Activated naive CD8-positive, alpha-beta T cell treated with anti-CD3 and anti-CD28 coated beads, Interleukin-2, amount 50 U/mL, for 24 hours (primary cell): ENCODE data around the gene PPP1R1C.
A peak's percentile ranks its signal among the peaks of the same experiment; 100 is the strongest.

ENCODE experiments used
- ATAC-seq: fragments of 150-1000 bp; cut with Tn5 transposase; one replicate; pipeline ENCODE4 v1.10.0; 2021
- DNase-seq: peaks from one replicate; pipeline ENCODE4 v3.0.0; 2021
- H3K27ac Mint-ChIP-seq: one replicate; pipeline ENCODE4 v1.8.0; 2021; ENCODE audit warnings: mild to moderate bottlenecking, mixed read lengths
- H3K27me3 Mint-ChIP-seq: one replicate; pipeline ENCODE4 v1.8.0; 2021; ENCODE audit warnings: mixed read lengths
- H3K36me3 Mint-ChIP-seq: one replicate; pipeline ENCODE4 v1.8.0; 2021; ENCODE audit warnings: low read depth, mixed read lengths
- H3K4me1 Mint-ChIP-seq: one replicate; pipeline ENCODE4 v1.8.0; 2021; ENCODE audit warnings: mixed read lengths
- H3K4me3 Mint-ChIP-seq: one replicate; pipeline ENCODE4 v1.8.0; 2021; ENCODE audit warnings: mild to moderate bottlenecking, moderate library complexity, mixed read lengths
- H3K9me3 Mint-ChIP-seq: one replicate; pipeline ENCODE4 v1.8.0; 2021; ENCODE audit warnings: mixed read lengths

Gene PPP1R1C

GRCh38 chr2:182073613-182074012 is 88.0 kb downstream of the PPP1R1C start:
- DNase-seq = no peak
- Mint-ChIP-seq H3K27ac (no peak overlapping the region), H3K27me3 (peaks cover 5% of the 10 kb centered on the region), H3K4me3 (no peak overlapping the region), H3K4me1 (no peaks in the 10 kb centered on the region), H3K9me3 (no peaks in the 10 kb centered on the region), H3K36me3 (no peaks in the 10 kb centered on the region)
- no peak for ATAC-seq

- no peak overlapping the region for H3K4me3 Mint-ChIP-seq
- peaks cover 5% of the 10 kb centered on the region for H3K27me3 Mint-ChIP-seq
- H3K9me3 Mint-ChIP-seq = no peaks in the 10 kb centered on the region
- DNase-seq (no peak), ATAC-seq (no peak)
- H3K36me3 Mint-ChIP-seq = no peaks in the 10 kb centered on the region
- H3K4me1 Mint-ChIP-seq = no peaks in the 10 kb centered on the region
- H3K27ac Mint-ChIP-seq = no peak overlapping the region
Measured at GRCh38 chr2:182077023-182077422, 91.4 kb downstream of the PPP1R1C start.

- H3K4me1 Mint-ChIP-seq = no peaks in the 10 kb centered on the region
- no peaks in the 10 kb centered on the region for H3K36me3 Mint-ChIP-seq
- peaks cover 5% of the 10 kb centered on the region for H3K27me3 Mint-ChIP-seq
- H3K9me3 Mint-ChIP-seq = no peaks in the 10 kb centered on the region
- H3K4me3 Mint-ChIP-seq = no peak overlapping the region
- DNase-seq = peak; percentile 7
- no peak for ATAC-seq
- no peak overlapping the region for H3K27ac Mint-ChIP-seq
Measured at GRCh38 chr2:182077448-182078142, 91.9 kb downstream of the PPP1R1C start.

- DNase-seq (no peak), ATAC-seq (no peak)
- no peaks in the 10 kb centered on the region for H3K4me1 Mint-ChIP-seq
- no peaks in the 10 kb centered on the region for H3K36me3 Mint-ChIP-seq
- no peaks in the 10 kb centered on the region for H3K9me3 Mint-ChIP-seq
- H3K27ac Mint-ChIP-seq = no peak overlapping the region
- no peak overlapping the region for H3K4me3 Mint-ChIP-seq
- peaks cover 1% of the 10 kb centered on the region for H3K27me3 Mint-ChIP-seq
Measured at GRCh38 chr2:182078988-182079602, 93.4 kb downstream of the PPP1R1C start.

- Mint-ChIP-seq H3K4me3 (no peak overlapping the region), H3K27me3 (no peaks in the 10 kb centered on the region), H3K9me3 (no peaks in the 10 kb centered on the region), H3K36me3 (no peaks in the 10 kb centered on the region), H3K27ac (no peak overlapping the region), H3K4me1 (no peaks in the 10 kb centered on the region)
- DNase-seq = no peak
- no peak for ATAC-seq
Measured at GRCh38 chr2:182080493-182080892, 94.8 kb downstream of the PPP1R1C start.

GRCh38 chr2:182081602-182082260 is 96.1 kb downstream of the PPP1R1C start:
- Mint-ChIP-seq H3K36me3 (no peaks in the 10 kb centered on the region), H3K4me3 (no peak overlapping the region)
- ATAC-seq = no peak

GRCh38 chr2:182088681-182089320 is 103.1 kb downstream of the PPP1R1C start:
- Mint-ChIP-seq H3K27ac (no peak overlapping the region), H3K27me3 (peaks cover 5% of the 10 kb centered on the region), H3K36me3 (no peaks in the 10 kb centered on the region), H3K4me3 (no peak overlapping the region), H3K4me1 (no peaks in the 10 kb centered on the region), H3K9me3 (no peaks in the 10 kb centered on the region)
- DNase-seq (no peak), ATAC-seq (no peak)

More at GRCh38 chr2:182081602-182082260, 96.1 kb downstream of the PPP1R1C start:
- Mint-ChIP-seq H3K4me1 (no peaks in the 10 kb centered on the region), H3K27ac (no peak overlapping the region), H3K9me3 (no peaks in the 10 kb centered on the region), H3K27me3 (no peaks in the 10 kb centered on the region)
- no peak for DNase-seq

GRCh38 chr2:182090486-182090885 is 104.8 kb downstream of the PPP1R1C start:
- Mint-ChIP-seq H3K4me1 (no peaks in the 10 kb centered on the region), H3K27ac (no peak overlapping the region), H3K4me3 (no peak overlapping the region), H3K36me3 (no peaks in the 10 kb centered on the region), H3K27me3 (peaks cover 5% of the 10 kb centered on the region), H3K9me3 (no peaks in the 10 kb centered on the region)
- ATAC-seq (no peak), DNase-seq (no peak)

GRCh38 chr2:182097571-182098164 is 112.0 kb downstream of the PPP1R1C start:
- ATAC-seq (no peak), DNase-seq (no peak)
- H3K4me1 Mint-ChIP-seq = no peaks in the 10 kb centered on the region
- no peaks in the 10 kb centered on the region for H3K9me3 Mint-ChIP-seq
- no peak overlapping the region for H3K4me3 Mint-ChIP-seq
- no peak overlapping the region for H3K27ac Mint-ChIP-seq
- no peaks in the 10 kb centered on the region for H3K27me3 Mint-ChIP-seq
- no peaks in the 10 kb centered on the region for H3K36me3 Mint-ChIP-seq

- DNase-seq = no peak
- H3K4me3 Mint-ChIP-seq = no peak overlapping the region
- H3K4me1 Mint-ChIP-seq = no peaks in the 10 kb centered on the region
- H3K27ac Mint-ChIP-seq = no peak overlapping the region
- ATAC-seq = no peak
- no peaks in the 10 kb centered on the region for H3K27me3 Mint-ChIP-seq
- no peaks in the 10 kb centered on the region for H3K9me3 Mint-ChIP-seq
- no peaks in the 10 kb centered on the region for H3K36me3 Mint-ChIP-seq
Measured at GRCh38 chr2:182098648-182099047, 113.0 kb downstream of the PPP1R1C start.

GRCh38 chr2:182101263-182101662 is 115.6 kb downstream of the PPP1R1C start:
- H3K27me3 Mint-ChIP-seq = no peaks in the 10 kb centered on the region
- ATAC-seq (no peak), DNase-seq (no peak)
- no peak overlapping the region for H3K27ac Mint-ChIP-seq
- H3K4me1 Mint-ChIP-seq = no peaks in the 10 kb centered on the region
- H3K36me3 Mint-ChIP-seq = no peaks in the 10 kb centered on the region
- H3K4me3 Mint-ChIP-seq = no peak overlapping the region
- no peaks in the 10 kb centered on the region for H3K9me3 Mint-ChIP-seq

GRCh38 chr2:182103526-182103925 is 117.9 kb downstream of the PPP1R1C start:
- DNase-seq (no peak), ATAC-seq (no peak)
- H3K27ac Mint-ChIP-seq = no peak overlapping the region
- no peaks in the 10 kb centered on the region for H3K4me1 Mint-ChIP-seq
- no peaks in the 10 kb centered on the region for H3K27me3 Mint-ChIP-seq
- no peaks in the 10 kb centered on the region for H3K36me3 Mint-ChIP-seq
- H3K9me3 Mint-ChIP-seq = no peaks in the 10 kb centered on the region
- H3K4me3 Mint-ChIP-seq = no peak overlapping the region

- DNase-seq (no peak), ATAC-seq (no peak)
- Mint-ChIP-seq H3K27ac (no peak overlapping the region), H3K4me1 (no peaks in the 10 kb centered on the region), H3K27me3 (peaks cover 2% of the 10 kb centered on the region), H3K9me3 (no peaks in the 10 kb centered on the region), H3K36me3 (no peaks in the 10 kb centered on the region), H3K4me3 (no peak overlapping the region)
Measured at GRCh38 chr2:182110347-182110746, 124.7 kb downstream of the PPP1R1C start.

- DNase-seq (no peak), ATAC-seq (no peak)
- no peaks in the 10 kb centered on the region for H3K36me3 Mint-ChIP-seq
- H3K4me1 Mint-ChIP-seq = no peaks in the 10 kb centered on the region
- no peak overlapping the region for H3K4me3 Mint-ChIP-seq
- no peak overlapping the region for H3K27ac Mint-ChIP-seq
- H3K27me3 Mint-ChIP-seq = peaks cover 2% of the 10 kb centered on the region
- H3K9me3 Mint-ChIP-seq = no peaks in the 10 kb centered on the region
Measured at GRCh38 chr2:182113334-182113733, 127.7 kb downstream of the PPP1R1C start.
